Endometrial microvascular endothelial cells (primary cell): Measurements from ENCODE around the gene PRRG4. TPM values are rescaled to one million over a fixed set of nuclear protein-coding genes. Genes with fewer than 3 reads are reported as not detected.

Source experiments
- in situ Hi-C: cut with HindIII; loops from 2 replicates; pipeline ENCODE4 v1.10.0; 2017; ENCODE audit warnings: low sequenced_read_pairs, low pct_unique_long_range_greater_than_20kb; ENCODE audit errors: inconsistent ontology term
- total RNA-seq: library from RNA; depleted of rRNA; stranded (reverse); fragments of >200 nt; gene quantifications from one replicate; pipeline ENCODE4 v1.2.3, GENCODE V29; 2015; ENCODE audit errors: inconsistent ontology term

PRRG4 gene
- total RNA-seq, 1 donor from 2014 or later = 0.19 TPM

DNA sequence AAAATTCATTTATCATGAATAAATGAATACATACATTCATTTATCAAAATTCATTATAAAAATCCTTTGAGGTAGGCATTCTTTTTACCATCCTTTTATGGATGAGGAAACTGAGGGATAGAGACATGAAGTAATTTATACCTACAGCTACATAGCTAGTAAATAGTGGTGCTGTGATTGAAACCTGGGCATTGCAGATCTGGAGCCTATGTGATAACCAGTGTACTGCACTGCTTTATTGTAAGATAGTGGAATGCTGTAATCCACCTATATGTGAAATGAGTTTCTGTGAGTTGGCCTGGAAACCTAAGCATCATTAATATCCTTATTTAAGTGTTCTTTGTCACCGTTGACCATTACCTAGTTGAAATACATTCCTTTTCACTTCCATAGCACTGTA is 67.4 kb downstream of the PRRG4 start:
- in situ Hi-C loops = no loop called here

DNA sequence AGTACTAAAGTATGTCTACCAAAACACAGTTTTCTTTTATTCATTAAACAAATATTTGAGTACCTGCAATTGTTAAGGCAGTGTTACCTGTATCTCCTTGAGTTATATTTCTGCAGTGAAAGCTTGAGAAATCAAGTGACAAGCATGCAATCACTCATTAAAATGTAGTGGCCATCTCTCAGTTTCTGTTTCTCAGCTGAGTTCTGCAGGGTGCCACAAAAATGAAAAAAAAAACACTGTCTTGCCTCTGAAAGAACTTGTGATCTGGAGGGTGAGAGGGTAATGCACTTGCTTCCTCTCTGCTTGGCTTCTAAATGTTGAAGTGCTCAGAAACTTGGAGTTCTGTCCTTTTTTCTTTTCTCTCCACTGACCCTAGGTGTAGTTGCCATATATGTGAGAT is 69.7 kb downstream of the PRRG4 start:
- in situ Hi-C loops = no loop called here

DNA sequence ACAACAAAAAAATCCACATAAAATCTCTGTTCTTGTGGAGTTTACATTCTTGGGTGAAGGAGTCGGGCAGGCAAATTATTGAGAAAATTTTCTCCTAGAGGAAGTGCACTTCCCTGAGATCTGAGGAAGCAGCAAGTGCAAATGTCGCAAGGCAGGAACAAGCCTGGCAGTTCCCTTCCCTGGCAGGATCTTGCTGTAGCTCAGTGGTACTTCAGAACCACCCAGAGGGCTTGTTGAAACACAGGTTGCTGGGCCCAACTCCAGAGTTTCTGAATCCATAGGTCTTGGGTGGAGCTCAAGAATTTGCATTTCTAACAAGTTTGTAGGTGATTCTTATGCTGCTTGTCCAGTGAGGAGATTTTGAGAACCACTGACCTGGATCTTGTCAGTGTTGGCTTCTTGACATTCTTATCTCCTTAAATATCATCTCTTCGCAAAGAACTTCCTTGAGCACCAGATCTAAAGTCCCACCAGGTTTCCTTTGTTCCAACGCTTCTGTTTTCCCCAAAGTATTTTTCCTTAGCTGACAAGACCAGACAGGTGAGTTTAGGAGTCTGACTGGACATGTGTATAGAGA is 72.5 kb downstream of the PRRG4 start:
- in situ Hi-C loops = no loop called here

DNA sequence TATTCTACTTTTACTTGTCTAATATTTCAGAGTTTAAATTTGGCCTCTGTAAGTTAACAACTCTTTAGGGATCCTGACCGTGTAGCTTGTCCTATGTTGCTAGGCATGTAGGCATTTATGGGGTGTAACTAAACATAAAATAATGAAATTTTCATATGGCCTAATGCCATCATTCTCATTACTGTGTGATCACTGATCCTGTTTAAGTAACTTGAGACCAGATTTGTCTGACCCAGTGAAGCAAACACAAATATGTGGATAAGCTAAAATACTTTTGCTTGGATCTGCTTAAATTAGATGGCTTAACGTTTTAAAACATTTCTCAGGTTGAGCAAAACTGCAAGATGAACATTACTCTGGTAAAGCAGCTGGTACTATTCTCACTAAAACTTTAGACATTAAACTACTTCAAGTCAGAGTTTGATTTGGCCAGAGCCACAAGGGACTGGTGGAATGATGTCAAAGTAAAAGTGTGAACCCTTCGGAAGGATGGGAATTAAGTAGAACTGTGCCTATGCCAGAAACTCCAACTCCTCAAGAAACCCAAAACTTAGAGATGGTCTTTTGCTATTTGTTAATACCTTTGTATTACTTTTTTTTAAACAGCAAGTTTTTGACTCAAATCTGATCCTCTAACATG is 75.4 kb downstream of the PRRG4 start:
- in situ Hi-C loops = no loop called here

Other genes starting within 250 kb of the PRRG4 start
- gene EIF3M, start 246.1 kb upstream of the PRRG4 start, total RNA-seq = 684 TPM
- gene CCDC73, start 35.3 kb upstream of the PRRG4 start, total RNA-seq = not detected
- gene QSER1, start 62.9 kb downstream of the PRRG4 start, total RNA-seq = 16.8 TPM
- gene DEPDC7, start 186.0 kb downstream of the PRRG4 start, total RNA-seq = not detected
- 24.0 TPM for gene TCP11L1, start 209.6 kb downstream of the PRRG4 start, total RNA-seq